Measurements from ENCODE around the gene RAPSN.
A peak's percentile ranks its signal among the peaks of the same experiment; 100 is the strongest.

RAPSN gene

GRCh38 chr11:47477323-47477722 is 28.4 kb upstream of the RAPSN start:
- TF ChIP-seq GATA3 (IDR thresholded peaks at IDR 0.05; ENCODE audit: low read depth, low read length), result no peak
- TF ChIP-seq GATA2 (IDR thresholded peaks at IDR 0.05; ENCODE audit: low read depth, low read length), result peak; percentile 83

GRCh38 chr11:47470671-47471070 is 21.7 kb upstream of the RAPSN start:
- TF ChIP-seq GATA3 (IDR thresholded peaks at IDR 0.05; ENCODE audit: low read depth, low read length) (no peak), GATA2 (IDR thresholded peaks at IDR 0.05; ENCODE audit: low read depth, low read length) (no peak)

GRCh38 chr11:47469361-47470179 is 20.6 kb upstream of the RAPSN start:
- TF ChIP-seq GATA3 (IDR thresholded peaks at IDR 0.05; ENCODE audit: low read depth, low read length) (no peak), GATA2 (IDR thresholded peaks at IDR 0.05; ENCODE audit: low read depth, low read length) (no peak)

- TF ChIP-seq GATA3 (IDR thresholded peaks at IDR 0.05; ENCODE audit: low read depth, low read length) (no peak), GATA2 (IDR thresholded peaks at IDR 0.05; ENCODE audit: low read depth, low read length) (no peak)
Observed at GRCh38 chr11:47468598-47469214, 19.8 kb upstream of the RAPSN start.

- TF ChIP-seq GATA3 (IDR thresholded peaks at IDR 0.05; ENCODE audit: low read depth, low read length), result no peak
- TF ChIP-seq GATA2 (IDR thresholded peaks at IDR 0.05; ENCODE audit: low read depth, low read length), result no peak
Observed at GRCh38 chr11:47467357-47467756, 18.4 kb upstream of the RAPSN start.

GRCh38 chr11:47466701-47467250 is 17.8 kb upstream of the RAPSN start:
- TF ChIP-seq GATA2 (IDR thresholded peaks at IDR 0.05; ENCODE audit: low read depth, low read length), result no peak
- no peak for TF ChIP-seq GATA3 (IDR thresholded peaks at IDR 0.05; ENCODE audit: low read depth, low read length)

GRCh38 chr11:47466201-47466600 is 17.3 kb upstream of the RAPSN start:
- TF ChIP-seq GATA3 (IDR thresholded peaks at IDR 0.05; ENCODE audit: low read depth, low read length), result no peak
- no peak for TF ChIP-seq GATA2 (IDR thresholded peaks at IDR 0.05; ENCODE audit: low read depth, low read length)

- TF ChIP-seq GATA3 (IDR thresholded peaks at IDR 0.05; ENCODE audit: low read depth, low read length), result no peak
Observed at GRCh38 chr11:47464483-47464882, 15.5 kb upstream of the RAPSN start.

- no peak for TF ChIP-seq GATA2 (IDR thresholded peaks at IDR 0.05; ENCODE audit: low read depth, low read length)
- TF ChIP-seq GATA3 (IDR thresholded peaks at IDR 0.05; ENCODE audit: low read depth, low read length), result no peak
Observed at GRCh38 chr11:47461876-47462275, 12.9 kb upstream of the RAPSN start.

- no peak for TF ChIP-seq GATA2 (IDR thresholded peaks at IDR 0.05; ENCODE audit: low read depth, low read length)
- TF ChIP-seq GATA3 (IDR thresholded peaks at IDR 0.05; ENCODE audit: low read depth, low read length), result no peak
Observed at GRCh38 chr11:47460571-47461235, 11.8 kb upstream of the RAPSN start.

GRCh38 chr11:47454258-47454671 is 5.3 kb upstream of the RAPSN start:
- peak; percentile 20; the same call in 1 of the 2 replicates for TF ChIP-seq GATA2 (IDR thresholded peaks at IDR 0.05; ENCODE audit: low read depth, low read length)

GRCh38 chr11:47453365-47453764 is 4.4 kb upstream of the RAPSN start:
- TF ChIP-seq GATA3 (IDR thresholded peaks at IDR 0.05; ENCODE audit: low read depth, low read length) (no peak), GATA2 (IDR thresholded peaks at IDR 0.05; ENCODE audit: low read depth, low read length) (no peak)

- TF ChIP-seq GATA3 (IDR thresholded peaks at IDR 0.05; ENCODE audit: low read depth, low read length) (no peak), GATA2 (IDR thresholded peaks at IDR 0.05; ENCODE audit: low read depth, low read length) (no peak)
Observed at GRCh38 chr11:47451990-47452389, 3.1 kb upstream of the RAPSN start.

- TF ChIP-seq GATA2 (IDR thresholded peaks at IDR 0.05; ENCODE audit: low read depth, low read length) (no peak), GATA3 (IDR thresholded peaks at IDR 0.05; ENCODE audit: low read depth, low read length) (no peak)
Observed at GRCh38 chr11:47451436-47451835, 2.5 kb upstream of the RAPSN start.
